ENCODE data around the gene KIF25.

KIF25 gene

DNA sequence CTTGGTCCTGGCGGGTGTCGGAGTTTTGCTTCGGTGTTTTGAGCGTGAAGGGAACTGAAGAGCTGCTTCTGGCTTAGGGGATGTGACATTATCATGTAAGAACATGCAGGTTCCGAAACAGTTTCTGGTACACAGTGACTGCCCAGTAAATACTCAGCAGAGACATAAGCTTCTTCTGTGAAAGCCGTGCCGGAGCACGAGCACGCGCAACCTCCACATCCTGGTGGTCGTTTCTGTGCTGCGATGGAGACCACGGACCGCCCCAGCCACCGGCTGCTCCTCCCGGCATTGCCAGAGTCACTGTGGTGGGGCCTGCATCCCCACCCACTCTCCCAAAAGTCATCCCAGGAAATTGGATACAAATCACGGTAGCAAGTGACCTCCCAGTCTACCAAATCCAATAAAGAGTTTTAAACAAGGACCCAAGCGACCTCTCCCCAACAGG is 18.7 kb downstream of the KIF25 start:
- no peak overlapping the region for H3K4me2 ChIP-seq (ENCODE audit: low read depth, low read length, poor library complexity, severe bottlenecking)
- no peaks in the 10 kb centered on the region for H4K20me1 ChIP-seq (ENCODE audit: low read depth, low read length)
- H3K27ac ChIP-seq (ENCODE audit: low read depth, low read length): no peak overlapping the region
- H3K9me2 ChIP-seq (replicated peaks; ENCODE audit: insufficient read depth, low read length): no peaks in the 10 kb centered on the region
- H3F3A ChIP-seq (ENCODE audit: insufficient read depth): no peaks in the 10 kb centered on the region
- H3K4me3 ChIP-seq (ENCODE audit: insufficient read depth, low read length, poor library complexity, severe bottlenecking): no peak overlapping the region
- no peaks in the 10 kb centered on the region for H3K79me2 ChIP-seq (ENCODE audit: insufficient read depth, low read length)
- H3K36me3 ChIP-seq (ENCODE audit: low read length): no peaks in the 10 kb centered on the region
- no peak for TF ChIP-seq EZH2phosphoT487 (conservative IDR thresholded peaks at IDR 0.05; ENCODE audit: low read length)
- TF ChIP-seq, protein P1, sequence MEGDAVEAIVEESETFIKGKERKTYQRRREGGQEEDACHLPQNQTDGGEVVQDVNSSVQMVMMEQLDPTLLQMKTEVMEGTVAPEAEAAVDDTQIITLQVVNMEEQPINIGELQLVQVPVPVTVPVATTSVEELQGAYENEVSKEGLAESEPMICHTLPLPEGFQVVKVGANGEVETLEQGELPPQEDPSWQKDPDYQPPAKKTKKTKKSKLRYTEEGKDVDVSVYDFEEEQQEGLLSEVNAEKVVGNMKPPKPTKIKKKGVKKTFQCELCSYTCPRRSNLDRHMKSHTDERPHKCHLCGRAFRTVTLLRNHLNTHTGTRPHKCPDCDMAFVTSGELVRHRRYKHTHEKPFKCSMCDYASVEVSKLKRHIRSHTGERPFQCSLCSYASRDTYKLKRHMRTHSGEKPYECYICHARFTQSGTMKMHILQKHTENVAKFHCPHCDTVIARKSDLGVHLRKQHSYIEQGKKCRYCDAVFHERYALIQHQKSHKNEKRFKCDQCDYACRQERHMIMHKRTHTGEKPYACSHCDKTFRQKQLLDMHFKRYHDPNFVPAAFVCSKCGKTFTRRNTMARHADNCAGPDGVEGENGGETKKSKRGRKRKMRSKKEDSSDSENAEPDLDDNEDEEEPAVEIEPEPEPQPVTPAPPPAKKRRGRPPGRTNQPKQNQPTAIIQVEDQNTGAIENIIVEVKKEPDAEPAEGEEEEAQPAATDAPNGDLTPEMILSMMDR (IDR thresholded peaks at IDR 0.05; ENCODE audit: insufficient read depth, low read length, poor library complexity, severe bottlenecking): no peak
- H2AFZ ChIP-seq (ENCODE audit: low read depth, low read length, severe bottlenecking): no peak overlapping the region
- H3K27me3 ChIP-seq (ENCODE audit: low read length): no peaks in the 10 kb centered on the region
- no peak overlapping the region for H3K9ac ChIP-seq (ENCODE audit: low read length)
- peaks cover 6% of the 10 kb centered on the region; the same call in 1 of the 2 replicates for H3K9me3 ChIP-seq (ENCODE audit: insufficient read depth, low read length)

- Histone ChIP-seq H3K27me3 (ENCODE audit: low read length) (no peaks in the 10 kb centered on the region), H3K9me3 (ENCODE audit: insufficient read depth, low read length) (peaks cover 6% of the 10 kb centered on the region; the same call in 1 of the 2 replicates), H3K79me2 (ENCODE audit: insufficient read depth, low read length) (no peaks in the 10 kb centered on the region), H3K36me3 (ENCODE audit: low read length) (no peaks in the 10 kb centered on the region), H3K27ac (ENCODE audit: low read depth, low read length) (no peak overlapping the region), H3F3A (ENCODE audit: insufficient read depth) (no peaks in the 10 kb centered on the region), H3K9me2 (replicated peaks; ENCODE audit: insufficient read depth, low read length) (no peaks in the 10 kb centered on the region), H3K9ac (ENCODE audit: low read length) (no peak overlapping the region), H3K4me3 (ENCODE audit: insufficient read depth, low read length, poor library complexity, severe bottlenecking) (no peak overlapping the region), H4K20me1 (ENCODE audit: low read depth, low read length) (no peaks in the 10 kb centered on the region), H3K4me2 (ENCODE audit: low read depth, low read length, poor library complexity, severe bottlenecking) (no peak overlapping the region), H2AFZ (ENCODE audit: low read depth, low read length, severe bottlenecking) (no peak overlapping the region)
- TF ChIP-seq, protein P1 (IDR thresholded peaks at IDR 0.05; ENCODE audit: insufficient read depth, low read length, poor library complexity, severe bottlenecking): no peak
- TF ChIP-seq EZH2phosphoT487 (conservative IDR thresholded peaks at IDR 0.05; ENCODE audit: low read length): no peak
Measured at GRCh38 chr6:168016721-168017525, 19.5 kb downstream of the KIF25 start.

DNA sequence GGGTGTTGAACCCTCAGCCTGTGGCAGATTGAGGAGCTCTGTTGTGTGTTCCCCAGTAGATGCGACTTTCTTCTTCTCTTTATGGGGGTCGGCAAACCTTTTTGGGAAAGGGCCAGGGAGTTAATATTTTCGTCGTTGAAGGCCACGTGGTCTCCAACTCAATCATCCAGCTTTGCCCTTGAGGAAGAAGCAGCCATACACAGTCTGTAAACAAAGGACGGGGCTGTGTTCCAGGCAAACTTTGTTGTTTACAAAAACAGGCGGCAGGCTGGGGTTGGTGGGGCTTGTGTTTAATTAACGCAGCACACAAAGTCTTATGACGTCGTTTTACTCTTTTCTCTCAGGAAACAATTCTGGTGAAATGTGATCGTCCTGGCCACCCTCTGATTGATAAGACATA is 20.2 kb downstream of the KIF25 start:
- H3K9me2 ChIP-seq (replicated peaks; ENCODE audit: insufficient read depth, low read length): no peaks in the 10 kb centered on the region
- no peaks in the 10 kb centered on the region for H3K79me2 ChIP-seq (ENCODE audit: insufficient read depth, low read length)
- H3K9me3 ChIP-seq (ENCODE audit: insufficient read depth, low read length): no peaks in the 10 kb centered on the region
- no peaks in the 10 kb centered on the region for H3K27me3 ChIP-seq (ENCODE audit: low read length)
- no peaks in the 10 kb centered on the region for H3F3A ChIP-seq (ENCODE audit: insufficient read depth)
- H4K20me1 ChIP-seq (ENCODE audit: low read depth, low read length): no peaks in the 10 kb centered on the region
- no peak overlapping the region for H3K4me3 ChIP-seq (ENCODE audit: insufficient read depth, low read length, poor library complexity, severe bottlenecking)
- H2AFZ ChIP-seq (ENCODE audit: low read depth, low read length, severe bottlenecking): no peak overlapping the region
- H3K4me2 ChIP-seq (ENCODE audit: low read depth, low read length, poor library complexity, severe bottlenecking): no peak overlapping the region
- no peak for TF ChIP-seq EZH2phosphoT487 (conservative IDR thresholded peaks at IDR 0.05; ENCODE audit: low read length)
- TF ChIP-seq, protein P1 (IDR thresholded peaks at IDR 0.05; ENCODE audit: insufficient read depth, low read length, poor library complexity, severe bottlenecking): no peak
- no peak overlapping the region for H3K9ac ChIP-seq (ENCODE audit: low read length)
- H3K27ac ChIP-seq (ENCODE audit: low read depth, low read length): no peak overlapping the region
- no peaks in the 10 kb centered on the region for H3K36me3 ChIP-seq (ENCODE audit: low read length)

Data from SU-DHL-6 (cell line).